Measurements from ENCODE around the gene MAF. TPM values are rescaled to one million over a fixed set of nuclear protein-coding genes. Genes with fewer than 3 reads are reported as not detected.

The MAF gene
- polyA plus RNA-seq, 1 donor from 2014 or later, result 2.1 TPM

DNA sequence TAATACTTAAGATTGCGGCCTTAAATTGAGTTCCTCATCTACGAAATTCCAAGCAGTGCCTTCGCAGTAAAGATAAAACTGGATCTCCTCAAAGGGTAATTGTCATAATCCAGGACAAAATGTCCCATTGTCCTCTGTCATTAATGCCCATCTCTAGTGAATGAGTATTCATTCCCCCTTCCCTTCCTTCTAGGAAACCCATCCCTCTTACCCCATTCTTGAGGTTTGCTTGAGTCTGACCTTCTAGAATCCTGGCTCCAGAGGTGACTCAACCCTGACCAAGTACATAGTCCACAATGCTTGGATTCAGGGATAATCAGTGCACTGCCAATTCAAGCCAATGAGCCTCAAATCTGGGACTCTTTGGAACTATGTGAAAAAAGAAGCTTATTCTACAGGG, 47.0 kb upstream of the MAF start:
- Histone ChIP-seq H3K9me3 (ENCODE audit: low read length) (no peaks in the 10 kb centered on the region), H3F3A (ENCODE audit: insufficient read depth, low read length, poor library complexity, severe bottlenecking) (no peaks in the 10 kb centered on the region), H3K36me3 (ENCODE audit: insufficient read depth, low read length) (no peaks in the 10 kb centered on the region), H2AFZ (ENCODE audit: low read depth, low read length) (no peak overlapping the region), H3K9me2 (ENCODE audit: insufficient read depth, low read length) (no peaks in the 10 kb centered on the region), H3K9ac (ENCODE audit: low read length) (no peak overlapping the region), H3K4me3 (ENCODE audit: low read length) (no peak overlapping the region), H3K27ac (ENCODE audit: low read length) (no peak overlapping the region), H4K20me1 (ENCODE audit: insufficient read depth) (no peaks in the 10 kb centered on the region), H3K27me3 (ENCODE audit: insufficient read depth, low read depth, low read length) (no peaks in the 10 kb centered on the region), H3K79me2 (replicated peaks; ENCODE audit: insufficient read depth, low read length) (no peaks in the 10 kb centered on the region), H3K4me2 (ENCODE audit: low read length) (no peak overlapping the region)
- TF ChIP-seq EZH2 (IDR thresholded peaks at IDR 0.05; ENCODE audit: borderline replicate concordance, insufficient read depth, low read length, poor library complexity, severe bottlenecking) (no peak), POLR2AphosphoS5 (IDR thresholded peaks at IDR 0.05) (no peak), EP300 (conservative IDR thresholded peaks at IDR 0.05; ENCODE audit: poor library complexity, severe bottlenecking) (no peak), TAF1 (IDR thresholded peaks at IDR 0.05; ENCODE audit: low read depth) (no peak), SMC3 (conservative IDR thresholded peaks at IDR 0.05; ENCODE audit: poor library complexity) (no peak), RAD21 (conservative IDR thresholded peaks at IDR 0.05) (no peak), MXI1 (conservative IDR thresholded peaks at IDR 0.05; ENCODE audit: poor library complexity, severe bottlenecking) (no peak)
- TF ChIP-seq, protein P1, sequence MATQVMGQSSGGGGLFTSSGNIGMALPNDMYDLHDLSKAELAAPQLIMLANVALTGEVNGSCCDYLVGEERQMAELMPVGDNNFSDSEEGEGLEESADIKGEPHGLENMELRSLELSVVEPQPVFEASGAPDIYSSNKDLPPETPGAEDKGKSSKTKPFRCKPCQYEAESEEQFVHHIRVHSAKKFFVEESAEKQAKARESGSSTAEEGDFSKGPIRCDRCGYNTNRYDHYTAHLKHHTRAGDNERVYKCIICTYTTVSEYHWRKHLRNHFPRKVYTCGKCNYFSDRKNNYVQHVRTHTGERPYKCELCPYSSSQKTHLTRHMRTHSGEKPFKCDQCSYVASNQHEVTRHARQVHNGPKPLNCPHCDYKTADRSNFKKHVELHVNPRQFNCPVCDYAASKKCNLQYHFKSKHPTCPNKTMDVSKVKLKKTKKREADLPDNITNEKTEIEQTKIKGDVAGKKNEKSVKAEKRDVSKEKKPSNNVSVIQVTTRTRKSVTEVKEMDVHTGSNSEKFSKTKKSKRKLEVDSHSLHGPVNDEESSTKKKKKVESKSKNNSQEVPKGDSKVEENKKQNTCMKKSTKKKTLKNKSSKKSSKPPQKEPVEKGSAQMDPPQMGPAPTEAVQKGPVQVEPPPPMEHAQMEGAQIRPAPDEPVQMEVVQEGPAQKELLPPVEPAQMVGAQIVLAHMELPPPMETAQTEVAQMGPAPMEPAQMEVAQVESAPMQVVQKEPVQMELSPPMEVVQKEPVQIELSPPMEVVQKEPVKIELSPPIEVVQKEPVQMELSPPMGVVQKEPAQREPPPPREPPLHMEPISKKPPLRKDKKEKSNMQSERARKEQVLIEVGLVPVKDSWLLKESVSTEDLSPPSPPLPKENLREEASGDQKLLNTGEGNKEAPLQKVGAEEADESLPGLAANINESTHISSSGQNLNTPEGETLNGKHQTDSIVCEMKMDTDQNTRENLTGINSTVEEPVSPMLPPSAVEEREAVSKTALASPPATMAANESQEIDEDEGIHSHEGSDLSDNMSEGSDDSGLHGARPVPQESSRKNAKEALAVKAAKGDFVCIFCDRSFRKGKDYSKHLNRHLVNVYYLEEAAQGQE (IDR thresholded peaks at IDR 0.05; ENCODE audit: borderline replicate concordance), result no peak
- TF ChIP-seq, protein P2, sequence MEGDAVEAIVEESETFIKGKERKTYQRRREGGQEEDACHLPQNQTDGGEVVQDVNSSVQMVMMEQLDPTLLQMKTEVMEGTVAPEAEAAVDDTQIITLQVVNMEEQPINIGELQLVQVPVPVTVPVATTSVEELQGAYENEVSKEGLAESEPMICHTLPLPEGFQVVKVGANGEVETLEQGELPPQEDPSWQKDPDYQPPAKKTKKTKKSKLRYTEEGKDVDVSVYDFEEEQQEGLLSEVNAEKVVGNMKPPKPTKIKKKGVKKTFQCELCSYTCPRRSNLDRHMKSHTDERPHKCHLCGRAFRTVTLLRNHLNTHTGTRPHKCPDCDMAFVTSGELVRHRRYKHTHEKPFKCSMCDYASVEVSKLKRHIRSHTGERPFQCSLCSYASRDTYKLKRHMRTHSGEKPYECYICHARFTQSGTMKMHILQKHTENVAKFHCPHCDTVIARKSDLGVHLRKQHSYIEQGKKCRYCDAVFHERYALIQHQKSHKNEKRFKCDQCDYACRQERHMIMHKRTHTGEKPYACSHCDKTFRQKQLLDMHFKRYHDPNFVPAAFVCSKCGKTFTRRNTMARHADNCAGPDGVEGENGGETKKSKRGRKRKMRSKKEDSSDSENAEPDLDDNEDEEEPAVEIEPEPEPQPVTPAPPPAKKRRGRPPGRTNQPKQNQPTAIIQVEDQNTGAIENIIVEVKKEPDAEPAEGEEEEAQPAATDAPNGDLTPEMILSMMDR (IDR thresholded peaks at IDR 0.05; ENCODE audit: poor library complexity, severe bottlenecking), result no peak

DNA sequence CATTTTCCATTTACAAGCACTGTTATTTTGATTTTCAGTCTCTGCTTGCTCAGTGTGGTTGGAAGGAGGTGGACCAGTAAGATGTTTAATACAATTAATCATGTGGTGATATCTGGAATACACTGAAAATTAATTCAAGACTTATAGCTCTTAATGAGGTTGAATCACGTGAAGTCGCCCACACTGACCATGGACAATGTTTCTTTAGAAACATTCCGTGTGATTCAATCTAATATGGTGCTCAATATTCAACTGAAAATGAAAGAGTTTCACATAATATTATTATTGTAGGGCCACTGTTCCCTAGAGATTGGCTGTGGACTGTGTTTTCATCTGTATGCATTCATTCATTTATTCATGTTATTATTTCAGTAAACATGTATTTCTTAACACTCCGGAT, 45.2 kb upstream of the MAF start:
- H3K4me2 ChIP-seq (ENCODE audit: low read length), result no peak overlapping the region
- H3K9me3 ChIP-seq (ENCODE audit: low read length), result no peaks in the 10 kb centered on the region
- H3K4me3 ChIP-seq (ENCODE audit: low read length), result no peak overlapping the region
- no peaks in the 10 kb centered on the region for H3K36me3 ChIP-seq (ENCODE audit: insufficient read depth, low read length)
- H3K9ac ChIP-seq (ENCODE audit: low read length), result no peak overlapping the region
- H4K20me1 ChIP-seq (ENCODE audit: insufficient read depth), result no peaks in the 10 kb centered on the region
- no peak overlapping the region for H2AFZ ChIP-seq (ENCODE audit: low read depth, low read length)
- TF ChIP-seq TAF1 (IDR thresholded peaks at IDR 0.05; ENCODE audit: low read depth), result no peak
- TF ChIP-seq RAD21 (conservative IDR thresholded peaks at IDR 0.05), result no peak
- TF ChIP-seq SMC3 (conservative IDR thresholded peaks at IDR 0.05; ENCODE audit: poor library complexity), result no peak
- TF ChIP-seq, protein P1 (IDR thresholded peaks at IDR 0.05; ENCODE audit: borderline replicate concordance), result no peak
- TF ChIP-seq, protein P2 (IDR thresholded peaks at IDR 0.05; ENCODE audit: poor library complexity, severe bottlenecking), result no peak
- TF ChIP-seq POLR2AphosphoS5 (IDR thresholded peaks at IDR 0.05), result no peak
- no peak for TF ChIP-seq MXI1 (conservative IDR thresholded peaks at IDR 0.05; ENCODE audit: poor library complexity, severe bottlenecking)
- no peak for TF ChIP-seq EP300 (conservative IDR thresholded peaks at IDR 0.05; ENCODE audit: poor library complexity, severe bottlenecking)
- no peak for TF ChIP-seq EZH2 (IDR thresholded peaks at IDR 0.05; ENCODE audit: borderline replicate concordance, insufficient read depth, low read length, poor library complexity, severe bottlenecking)
- no peaks in the 10 kb centered on the region for H3K9me2 ChIP-seq (ENCODE audit: insufficient read depth, low read length)
- H3K27ac ChIP-seq (ENCODE audit: low read length), result no peak overlapping the region
- no peaks in the 10 kb centered on the region for H3K79me2 ChIP-seq (replicated peaks; ENCODE audit: insufficient read depth, low read length)
- no peaks in the 10 kb centered on the region for H3F3A ChIP-seq (ENCODE audit: insufficient read depth, low read length, poor library complexity, severe bottlenecking)
- H3K27me3 ChIP-seq (ENCODE audit: insufficient read depth, low read depth, low read length), result no peaks in the 10 kb centered on the region
